OCI-LY7 (cell line): Measurements from ENCODE around the gene CST3. TPM values are rescaled to one million over a fixed set of nuclear protein-coding genes. Genes with fewer than 3 reads are reported as not detected.

Experiments
- BruUV-seq: library from RNA; stranded (reverse); fragments of 400-500 nt; replicated peaks from 2 replicates; lab custom pipeline; 2021; lab: Mats Ljungman, UMichigan
- CTCF ChIA-PET: fragments of 300-600 bp; sonication (Branson Sonifier 250); formaldehyde crosslinking; loops from one replicate; lab custom pipeline; 2022; ENCODE audit warnings: antibody characterized with exemption; ENCODE audit not compliant: unreplicated experiment; lab: Charles Lee
- POLR2A ChIA-PET: fragments of 300-600 bp; sonication (Branson Sonifier 250); formaldehyde crosslinking; loops from one replicate; lab custom pipeline; 2022; ENCODE audit warnings: antibody characterized with exemption; lab: Charles Lee
- DNase-seq: peaks from one replicate; pipeline ENCODE4 v3.0.0-alpha.2; 2015; ENCODE audit warnings: low spot score
- H2AFZ ChIP-seq: fragments of 200-600 bp; sonication (generic), shearing (Covaris generic); 2 replicates; pipeline ENCODE4 v1.6.1; 2014; ENCODE audit warnings: mild to moderate bottlenecking, antibody characterized with exemption, low read length, moderate library complexity
- H3K27ac ChIP-seq: fragments of 200-600 bp; sonication (generic); 2 replicates; pipeline ENCODE4 v1.5.1; 2014; ENCODE audit warnings: mixed run types, low read depth, mild to moderate bottlenecking, moderate library complexity, low read length, inconsistent platforms; ENCODE audit not compliant: poor library complexity, severe bottlenecking
- H3K36me3 ChIP-seq: fragments of 200-600 bp; sonication (generic); 2 replicates; pipeline ENCODE4 v1.6.1; 2014; ENCODE audit warnings: mild to moderate bottlenecking, antibody characterized with exemption, low read length, moderate library complexity, mixed read lengths; ENCODE audit not compliant: insufficient read depth
- H3K4me1 ChIP-seq: fragments of 200-600 bp; sonication (generic); 2 replicates; pipeline ENCODE4 v1.5.1; 2014; ENCODE audit warnings: mild to moderate bottlenecking, low read length; ENCODE audit not compliant: insufficient read depth, poor library complexity, severe bottlenecking
- H3K4me2 ChIP-seq: fragments of 200-600 bp; sonication (generic); 2 replicates; pipeline ENCODE4 v1.6.1; 2014; ENCODE audit warnings: mild to moderate bottlenecking, low read length
- H3K4me3 ChIP-seq: fragments of 200-600 bp; sonication (generic); 2 replicates; pipeline ENCODE4 v1.5.1; 2014; ENCODE audit warnings: mild to moderate bottlenecking, low read depth, low read length; ENCODE audit not compliant: poor library complexity, severe bottlenecking
- H3K79me2 ChIP-seq: fragments of 200-600 bp; sonication (generic); 2 replicates; pipeline ENCODE4 v1.6.1; 2016; ENCODE audit warnings: low read depth, mild to moderate bottlenecking, low read length, moderate library complexity, mixed read lengths; ENCODE audit not compliant: insufficient read depth
- H3K9me2 ChIP-seq: fragments of 200-600 bp; sonication (generic); 2 replicates; pipeline ENCODE4 v1.6.1; 2016; ENCODE audit warnings: mild to moderate bottlenecking, low read length, mixed read lengths; ENCODE audit not compliant: insufficient read depth
- H3K9me3 ChIP-seq: fragments of 200-600 bp; sonication (generic); 2 replicates; pipeline ENCODE4 v1.6.1; 2014; ENCODE audit warnings: mild to moderate bottlenecking, mixed run types, low read length, mixed read lengths
- H4K20me1 ChIP-seq: fragments of 200-600 bp; sonication (generic); 2 replicates; pipeline ENCODE4 v1.6.1; 2014; ENCODE audit warnings: mild to moderate bottlenecking, antibody characterized with exemption, low read length, moderate library complexity, mixed read lengths; ENCODE audit not compliant: insufficient read depth
- CTCF ChIP-seq: fragments of 200-600 bp; sonication (generic); conservative IDR thresholded peaks from 2 replicates; pipeline ENCODE4 v1.5.1; 2014; ENCODE audit warnings: mild to moderate bottlenecking, antibody characterized with exemption, low read length, moderate library complexity, mixed read lengths
- EZH2phosphoT487 ChIP-seq: fragments of 200-600 bp; sonication (generic); IDR thresholded peaks from 2 replicates; pipeline ENCODE4 v1.6.1; 2018; ENCODE audit warnings: low read depth, borderline replicate concordance, mild to moderate bottlenecking, mixed run types, antibody characterized with exemption, low read length, moderate library complexity, mixed read lengths
- intact Hi-C: fragments of 100-400 bp; cut with micrococcal nuclease; formaldehyde crosslinking; loops from one replicate; pipeline ENCODE4 v1.10.0; 2022; ENCODE audit not compliant: unreplicated experiment
- total RNA-seq, 2 experiments: library from RNA; depleted of rRNA in 1 of 2; stranded (reverse); fragments of >200 nt in 1 of 2; shearing (Covaris generic) in 1 of 2; gene quantifications; 2 replicates each; pipeline ENCODE4 v1.2.3, GENCODE V29; 2014 to 2022

CST3 gene
- total RNA-seq, 2 experiments from 2014 or later = not detected

- ChIA-PET CTCF (no interaction called here), POLR2A (interaction anchor here (0.9 kb wide), 1 partner anchor 389 kb away, joined by 3 read pairs; no protein-coding TSS in a partner anchor)
- Histone ChIP-seq H3K4me1 (no peaks in the 10 kb centered on the region), H3K9me3 (no peaks in the 10 kb centered on the region), H3K36me3 (no peaks in the 10 kb centered on the region), H3K27ac (no peak overlapping the region), H4K20me1 (no peaks in the 10 kb centered on the region), H3K79me2 (no peaks in the 10 kb centered on the region), H2AFZ (no peak overlapping the region), H3K4me2 (no peak overlapping the region), H3K4me3 (no peak overlapping the region), H3K9me2 (no peaks in the 10 kb centered on the region)
- intact Hi-C loops = no loop called here
- BruUV-seq = no TSS peak
- TF ChIP-seq CTCF (no peak), EZH2phosphoT487 (no peak)
- DNase-seq = no peak
Measured at GRCh38 chr20:23644164-23644563, 6.4 kb upstream of the CST3 start.

GRCh38 chr20:23643659-23644058 lies 5.9 kb upstream of the CST3 start:
- ChIA-PET CTCF (no interaction called here), POLR2A (no interaction called here)
- Histone ChIP-seq H3K36me3 (no peaks in the 10 kb centered on the region), H3K9me2 (no peaks in the 10 kb centered on the region), H3K79me2 (no peaks in the 10 kb centered on the region), H3K4me1 (no peaks in the 10 kb centered on the region), H3K4me3 (no peak overlapping the region), H4K20me1 (no peaks in the 10 kb centered on the region), H2AFZ (no peak overlapping the region), H3K9me3 (no peaks in the 10 kb centered on the region), H3K27ac (no peak overlapping the region), H3K4me2 (no peak overlapping the region)
- no TSS peak for BruUV-seq
- TF ChIP-seq EZH2phosphoT487 = no peak
- no peak for TF ChIP-seq CTCF
- no peak for DNase-seq
- intact Hi-C loops = no loop called here

GRCh38 chr20:23641936-23642751 lies 4.4 kb upstream of the CST3 start:
- CTCF ChIA-PET = no interaction called here
- H3K4me2 ChIP-seq = no peak overlapping the region

More at GRCh38 chr20:23641936-23642751, 4.4 kb upstream of the CST3 start:
- Histone ChIP-seq H3K79me2 (no peaks in the 10 kb centered on the region), H2AFZ (no peak overlapping the region), H4K20me1 (no peaks in the 10 kb centered on the region), H3K36me3 (no peaks in the 10 kb centered on the region), H3K4me3 (no peak overlapping the region), H3K4me1 (no peaks in the 10 kb centered on the region), H3K27ac (no peak overlapping the region), H3K9me2 (no peaks in the 10 kb centered on the region), H3K9me3 (no peaks in the 10 kb centered on the region)
- intact Hi-C loops = no loop called here
- POLR2A ChIA-PET = interaction anchor here (0.7 kb wide), 1 partner anchor 401 kb away, joined by 3 read pairs; no protein-coding TSS in a partner anchor
- no peak for TF ChIP-seq EZH2phosphoT487
- TF ChIP-seq CTCF = no peak
- DNase-seq = no peak
- BruUV-seq = no TSS peak
